ENCODE results near the gene MEIOSIN. TPM values are rescaled to one million over a fixed set of nuclear protein-coding genes. Genes with fewer than 3 reads are reported as not detected.

The MEIOSIN gene
- total and polyA plus RNA-seq, 2 donors (not counting 1 experiment from before 2014, with no cell fraction given), result not detected

DNA sequence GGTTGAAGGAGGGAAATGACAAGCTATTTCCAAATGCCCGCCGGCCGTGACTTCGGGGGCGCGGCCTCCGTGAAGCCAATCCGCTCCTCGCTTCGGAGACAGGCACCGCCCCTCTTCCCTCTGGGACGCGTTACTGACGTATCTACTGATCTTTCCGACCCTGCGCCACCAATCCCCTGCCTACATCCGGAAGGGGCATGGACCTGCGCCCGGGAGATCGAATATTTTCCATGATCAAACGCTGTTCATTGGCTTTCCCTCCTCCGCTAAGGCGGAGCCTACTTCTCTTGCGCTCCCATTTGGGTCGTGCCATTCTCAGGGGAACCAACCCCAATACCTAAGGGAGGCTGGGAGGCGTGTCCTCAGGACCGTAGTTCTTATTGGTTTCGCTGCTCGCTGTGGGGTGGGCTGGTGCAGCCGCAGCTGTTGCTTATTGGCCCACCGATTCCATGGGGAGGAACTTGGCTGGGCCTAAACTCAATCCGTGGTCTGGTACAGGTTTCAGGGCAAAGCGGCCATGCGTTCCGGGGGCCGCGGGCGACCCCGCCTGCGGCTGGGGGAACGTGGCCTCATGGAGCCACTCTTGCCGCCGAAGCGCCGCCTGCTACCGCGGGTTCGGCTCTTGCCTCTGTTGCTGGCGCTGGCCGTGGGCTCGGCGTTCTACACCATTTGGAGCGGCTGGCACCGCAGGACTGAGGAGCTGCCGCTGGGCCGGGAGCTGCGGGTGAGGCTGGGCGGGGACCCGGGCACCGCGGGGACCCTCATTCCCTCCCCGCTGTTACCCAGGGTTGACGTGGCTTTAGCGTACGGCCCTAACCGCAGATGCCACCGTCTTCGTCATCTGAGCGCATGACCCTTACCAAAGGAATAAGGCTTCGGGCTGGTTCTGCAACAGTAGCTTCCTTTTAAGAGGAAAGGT is 40.8 kb upstream of the MEIOSIN start, which contains the start of gene QPCTL:
TSS of gene QPCTL (plus strand) at position 480 of the 919 bp plus-strand sequence. CDS start at position 518, 38 bp downstream.
- WGBS (ENCODE audit: insufficient coverage), result under 1% methylated on average over 69 of the region's 70 CpGs
- H3K27ac ChIP-seq (ENCODE audit: low read length in 2 of 2), result peak within 1 kb of the TSS; percentile 89 to 94
- Mint-ChIP-seq H3K4me1 (peaks cover 28% of the 10 kb centered on the region), H3K27ac (peak within 1 kb of the TSS; percentile 92), H3K27me3 (no peaks in the 10 kb centered on the region), H3K4me3 (peak within 1 kb of the TSS; percentile 93), H3K9me3 (ENCODE audit: insufficient read depth) (no peaks in the 10 kb centered on the region)
- CTCF ChIA-PET, result interaction anchor here (0.6 to 5.3 kb wide), 32 partner anchors 9 to 290 kb away, joined by 3 to 57 read pairs (median 4); partner anchors contain the start of genes DMWD, FBXO46, IRF2BP1 and RTN2
- H3K36me3 ChIP-seq (replicated peaks in 1 of 2; ENCODE audit: control extremely low read depth in 1 of 2, control insufficient read depth in 1 of 2, extremely low read depth in 1 of 2, insufficient read depth in 2 of 2, low read length in 1 of 2), result peaks cover 0 to 21% of the 10 kb centered on the region in 2 experiments
- H3K4me2 ChIP-seq (replicated peaks; ENCODE audit: low read depth, low read length, poor library complexity, severe bottlenecking), result peak within 1 kb of the TSS; percentile 96
- H3K79me2 ChIP-seq (ENCODE audit: control insufficient read depth, insufficient read depth, low read length), result peaks cover 52% of the 10 kb centered on the region
- peak within 1 kb of the TSS; percentile 92 for H3K9ac ChIP-seq (ENCODE audit: low read length)
- peak within 1 kb of the TSS; percentile 85 for H2AFZ ChIP-seq (ENCODE audit: insufficient read depth, low read depth, low read length, poor library complexity, severe bottlenecking)
- peaks cover 30% of the 10 kb centered on the region for H4K20me1 ChIP-seq (ENCODE audit: control insufficient read depth, insufficient read depth, low read length, poor library complexity, severe bottlenecking)
- POLR2A ChIA-PET, result interaction anchor here (0.6 to 2.2 kb wide), 17 partner anchors 8 to 224 kb away, joined by 3 to 41 read pairs (median 5); partner anchors contain the start of genes DMWD, FBXO46, FOSB and OPA3
- DNase-seq (peak; percentile 99), ATAC-seq (ENCODE audit: low read depth) (peak; percentile 85)
- TF ChIP-seq CTCF (IDR thresholded peaks at IDR 0.05) (no peak), EZH2 (IDR thresholded peaks at IDR 0.05; ENCODE audit: borderline replicate concordance, insufficient read depth, low read depth, low read length, poor library complexity, severe bottlenecking) (no peak)
- H3K4me1 ChIP-seq (ENCODE audit: control insufficient read depth in 2 of 2, insufficient read depth in 2 of 2, low read length in 2 of 2), result peaks cover 15 to 22% of the 10 kb centered on the region in 2 donors
- intact Hi-C loops (cut with micrococcal nuclease), result loop anchor here (1.0 to 5.0 kb wide), 13 partner anchors 11 to 802 kb away; partner anchors contain the start of genes CCDC61, DMWD, ERCC2 and FBXO46
- peak within 1 kb of the TSS; percentile 81 to 96 (median 88) for H3K4me3 ChIP-seq (ENCODE audit: control extremely low read depth in 1 of 5, extremely low read depth in 1 of 5, insufficient read depth in 1 of 5, low read depth in 2 of 5, low read length in 4 of 5)
- no peaks in the 10 kb centered on the region for H3K9me3 ChIP-seq (ENCODE audit: control extremely low read depth in 1 of 3, control insufficient read depth in 2 of 3, insufficient read depth in 1 of 3, low read length in 2 of 3)
- H3K27me3 ChIP-seq (replicated peaks in 1 of 4; ENCODE audit: control extremely low read depth in 1 of 4, control insufficient read depth in 3 of 4, insufficient read depth in 4 of 4, low read length in 3 of 4), result no peaks in the 10 kb centered on the region

All from B cell (primary cell).